Endodermal cell (in vitro differentiated cells): ENCODE results near the gene PCBD2. TPM values are rescaled to one million over a fixed set of nuclear protein-coding genes. Genes with fewer than 3 reads are reported as not detected.

ENCODE experiments used
- DNase-seq: peaks from one replicate; pipeline ENCODE4 v3.0.0-alpha.2; 2017
- H3K27ac ChIP-seq: 2 replicates; pipeline ENCODE4 v1.5.1; 2013; ENCODE audit warnings: mild to moderate bottlenecking, low read depth, low read length, moderate library complexity
- H3K27me3 ChIP-seq: 2 replicates; pipeline ENCODE4 v1.6.1; 2013; ENCODE audit warnings: mild to moderate bottlenecking, low read length, moderate library complexity; ENCODE audit not compliant: insufficient read depth, control insufficient read depth, poor library complexity, severe bottlenecking
- H3K36me3 ChIP-seq: 2 replicates; pipeline ENCODE4 v1.7.0; 2013; ENCODE audit warnings: mild to moderate bottlenecking, low read length, moderate library complexity; ENCODE audit not compliant: control insufficient read depth, insufficient read depth
- H3K4me1 ChIP-seq: one replicate; pipeline ENCODE4 v1.7.0; 2013; ENCODE audit warnings: low read length; ENCODE audit not compliant: control insufficient read depth, insufficient read depth
- H3K4me3 ChIP-seq: 2 replicates; pipeline ENCODE4 v1.5.1; 2013; ENCODE audit warnings: mild to moderate bottlenecking, low read length, moderate library complexity
- H3K9ac ChIP-seq: 2 replicates; pipeline ENCODE4 v1.6.1; 2013; ENCODE audit warnings: mild to moderate bottlenecking, low read length, moderate library complexity; ENCODE audit not compliant: poor library complexity, severe bottlenecking; ENCODE audit errors: extremely low read depth
- H3K9me3 ChIP-seq: 2 replicates; pipeline ENCODE4 v1.6.1; 2013; ENCODE audit warnings: mild to moderate bottlenecking, low read length, moderate library complexity; ENCODE audit not compliant: control insufficient read depth
- H3K27ac Mint-ChIP-seq: 2 replicates; pipeline ENCODE4 v1.8.0; 2020; ENCODE audit warnings: mixed read lengths
- H3K27me3 Mint-ChIP-seq: 2 replicates; pipeline ENCODE4 v1.8.0; 2021; ENCODE audit warnings: mild to moderate bottlenecking, mixed read lengths; ENCODE audit not compliant: insufficient read depth
- H3K36me3 Mint-ChIP-seq: 2 replicates; pipeline ENCODE4 v1.8.0; 2020; ENCODE audit warnings: low read depth, mixed read lengths
- H3K4me1 Mint-ChIP-seq: 2 replicates; pipeline ENCODE4 v1.8.0; 2020; ENCODE audit warnings: mixed read lengths
- H3K4me3 Mint-ChIP-seq: 2 replicates; pipeline ENCODE4 v1.8.0; 2020; ENCODE audit warnings: mild to moderate bottlenecking, moderate library complexity, mixed read lengths
- H3K9me3 Mint-ChIP-seq: 2 replicates; pipeline ENCODE4 v1.8.0; 2020; ENCODE audit warnings: mild to moderate bottlenecking, mixed read lengths
- CTCF ChIP-seq: fragments of 200-600 bp; sonication (generic); conservative IDR thresholded peaks from 2 replicates; pipeline ENCODE4 v1.5.0; 2021; ENCODE audit warnings: antibody characterized with exemption, mild to moderate bottlenecking
- WGBS, 2 experiments: methylation state at CpG; one replicate each; pipeline versions ENCODE4 v1.1.5 to v1.1.7; 2013; ENCODE audit warnings: missing lambda C conversion rate in 2 of 2, mixed read lengths in 1 of 2; ENCODE audit not compliant: insufficient coverage in 1 of 2, insufficient read length in 1 of 2; 5-methylcytosine and 5-hydroxymethylcytosine counted together
- total RNA-seq, 2 donors: library from RNA; stranded (reverse); fragmentation: NEBNext Ultra II Directional in 1 of 2; extraction: Animal tissue kit (Norgen Biotek cat#: 25700) in 1 of 2; gene quantifications; 2 replicates in 1 of 2; 3 replicates in 1 of 2; pipeline ENCODE4 v1.2.1, GENCODE V29; 2021

PCBD2 gene
- total RNA-seq, 2 donors from 2014 or later: 9.1 to 12.6 TPM

- Histone ChIP-seq H3K9ac (no peak overlapping the region), H3K4me1 (no peaks in the 10 kb centered on the region), H3K9me3 (peaks cover 2% of the 10 kb centered on the region), H3K27ac (no peak overlapping the region), H3K27me3 (no peaks in the 10 kb centered on the region), H3K36me3 (no peaks in the 10 kb centered on the region), H3K4me3 (no peak overlapping the region)
- 75 to 92% methylated on average over 2 to 5 of the region's 5 CpGs for WGBS, 2 experiments
- TF ChIP-seq CTCF: no peak
- Mint-ChIP-seq H3K4me3 (no peak overlapping the region), H3K36me3 (peaks cover 6% of the 10 kb centered on the region), H3K27me3 (no peaks in the 10 kb centered on the region), H3K9me3 (peaks cover 4% of the 10 kb centered on the region), H3K4me1 (peaks cover 5% of the 10 kb centered on the region), H3K27ac (no peak overlapping the region)
- no peak for DNase-seq
These were observed 44.0 kb downstream of the PCBD2 start for GRCh38 chr5:134948911-134949310.

- Histone ChIP-seq H3K9me3 (peaks cover 6% of the 10 kb centered on the region), H3K9ac (no peak overlapping the region), H3K4me3 (no peak overlapping the region), H3K27ac (no peak overlapping the region), H3K4me1 (no peaks in the 10 kb centered on the region), H3K36me3 (no peaks in the 10 kb centered on the region), H3K27me3 (no peaks in the 10 kb centered on the region)
- no peak overlapping the region for H3K27ac Mint-ChIP-seq
- no peak overlapping the region for H3K4me3 Mint-ChIP-seq
- no peak for DNase-seq
- WGBS, 2 experiments: 92 to 93% methylated on average over 5 of the region's 5 CpGs
- H3K4me1 Mint-ChIP-seq: peaks cover 5% of the 10 kb centered on the region
- peaks cover 8% of the 10 kb centered on the region for H3K36me3 Mint-ChIP-seq
- TF ChIP-seq CTCF: no peak
- H3K9me3 Mint-ChIP-seq: peaks cover 7% of the 10 kb centered on the region
- no peaks in the 10 kb centered on the region for H3K27me3 Mint-ChIP-seq
These were observed 44.4 kb downstream of the PCBD2 start for GRCh38 chr5:134949316-134949715.

- peak; percentile 54 for DNase-seq
- H3K9ac ChIP-seq: no peak overlapping the region
- H3K27me3 ChIP-seq: no peaks in the 10 kb centered on the region
- Mint-ChIP-seq H3K27ac (no peak overlapping the region), H3K27me3 (no peaks in the 10 kb centered on the region), H3K9me3 (peaks cover 15% of the 10 kb centered on the region), H3K4me1 (peaks cover 12% of the 10 kb centered on the region), H3K36me3 (peaks cover 23% of the 10 kb centered on the region), H3K4me3 (no peak overlapping the region)
- peaks cover 12% of the 10 kb centered on the region for H3K9me3 ChIP-seq
- peaks cover 20% of the 10 kb centered on the region for H3K36me3 ChIP-seq
- no peak for TF ChIP-seq CTCF
- WGBS, 2 experiments: 62 to 76% methylated on average over 3 to 4 of the region's 4 CpGs
- no peak overlapping the region for H3K4me3 ChIP-seq
- peaks cover 7% of the 10 kb centered on the region for H3K4me1 ChIP-seq
- H3K27ac ChIP-seq: no peak overlapping the region
These were observed 53.1 kb downstream of the PCBD2 start for GRCh38 chr5:134957920-134958608.
